A673 (cell line): ENCODE measurements around the gene NACA. TPM values are rescaled to one million over a fixed set of nuclear protein-coding genes. Genes with fewer than 3 reads are reported as not detected.

Source experiments
- BruUV-seq: library from RNA; stranded (reverse); fragments of 400-500 nt; replicated peaks from 2 replicates; lab custom pipeline; 2021; lab: Mats Ljungman, UMichigan
- CTCF ChIA-PET: fragments of 300-600 bp; sonication (Branson Sonifier 250); formaldehyde crosslinking; loops from one replicate; lab custom pipeline; 2022; ENCODE audit warnings: antibody characterized with exemption; lab: Charles Lee
- POLR2A ChIA-PET: fragments of 300-600 bp; sonication (Branson Sonifier 250); formaldehyde crosslinking; loops from one replicate; lab custom pipeline; 2022; ENCODE audit warnings: antibody characterized with exemption; ENCODE audit not compliant: low non-redundant PET; lab: Charles Lee
- DNase-seq: peaks from one replicate; pipeline ENCODE4 v3.0.0-alpha.2; 2015; ENCODE audit warnings: low spot score
- H3K27ac ChIP-seq: fragments of 200-600 bp; sonication (generic); 2 replicates; pipeline ENCODE4 v1.5.1; 2016; ENCODE audit warnings: mixed run types, low read depth, mild to moderate bottlenecking, mixed read lengths, antibody characterized with exemption, low read length; ENCODE audit not compliant: poor library complexity, severe bottlenecking
- H3K27me3 ChIP-seq: fragments of 200-600 bp; sonication (generic); replicated peaks from 2 replicates; pipeline ENCODE4 v1.6.1; 2017; ENCODE audit warnings: mixed run types, low read depth, mild to moderate bottlenecking, mixed read lengths, antibody characterized with exemption, low read length; ENCODE audit not compliant: insufficient read depth, poor library complexity
- H3K36me3 ChIP-seq: fragments of 200-600 bp; sonication (generic); 2 replicates; pipeline ENCODE4 v1.6.1; 2016; ENCODE audit warnings: mixed run types, mild to moderate bottlenecking, mixed read lengths, antibody characterized with exemption, low read length; ENCODE audit not compliant: insufficient read depth, poor library complexity, severe bottlenecking
- H3K4me1 ChIP-seq: fragments of 200-600 bp; sonication (generic); 2 replicates; pipeline ENCODE4 v1.6.1; 2017; ENCODE audit warnings: mixed run types, mild to moderate bottlenecking, mixed read lengths, antibody characterized with exemption, low read length; ENCODE audit not compliant: insufficient read depth, poor library complexity, severe bottlenecking
- H3K4me3 ChIP-seq: fragments of 200-600 bp; sonication (generic); 2 replicates; pipeline ENCODE4 v1.5.1; 2016; ENCODE audit warnings: low read depth, mixed run types, mild to moderate bottlenecking, mixed read lengths, low read length; ENCODE audit not compliant: poor library complexity, severe bottlenecking
- H3K9me3 ChIP-seq: fragments of 200-600 bp; sonication (generic); 2 replicates; pipeline ENCODE4 v1.6.1; 2016; ENCODE audit warnings: mixed run types, low read depth, mild to moderate bottlenecking, mixed read lengths, antibody characterized with exemption, low read length; ENCODE audit not compliant: poor library complexity, severe bottlenecking
- EZH2 ChIP-seq: fragments of 200-600 bp; sonication (generic); IDR thresholded peaks from 2 replicates; pipeline ENCODE4 v1.6.1; 2017; ENCODE audit warnings: borderline replicate concordance, low read depth, mild to moderate bottlenecking, mixed read lengths, antibody characterized with exemption, low read length; ENCODE audit not compliant: poor library complexity, severe bottlenecking
- intact Hi-C: fragments of 100-400 bp; cut with micrococcal nuclease; formaldehyde crosslinking; loops from one replicate; pipeline ENCODE4 v1.10.0; 2022; ENCODE audit not compliant: unreplicated experiment
- total RNA-seq: library from RNA; stranded (reverse); gene quantifications from 2 replicates; pipeline ENCODE4 v1.2.3, GENCODE V29; 2021
- TF ChIP-seq, protein P1 (sequence below): fragments of 300-800, 200-600 bp; sonication (generic); conservative IDR thresholded peaks from 2 replicates; pipeline ENCODE4 v1.5.1; 2017; ENCODE audit warnings: low read depth, mild to moderate bottlenecking, antibody characterized with exemption, low read length, moderate library complexity, mixed read lengths

NACA gene
- total RNA-seq, 1 experiment from 2014 or later: 908 TPM

DNA sequence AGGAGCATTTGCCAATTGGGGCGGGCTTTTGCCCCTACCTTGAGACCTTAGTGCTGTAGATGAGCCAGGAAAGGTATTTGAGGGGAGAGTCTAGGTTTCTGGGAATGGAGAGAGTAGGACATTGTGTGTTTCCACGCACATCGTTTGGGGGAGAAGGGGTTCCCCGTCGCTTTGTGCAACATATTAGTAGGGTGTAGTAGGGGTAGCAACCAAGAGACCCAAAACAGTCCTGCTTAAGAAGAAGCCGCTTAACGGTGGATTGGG is 36.3 kb downstream of the NACA start:
- no peaks in the 10 kb centered on the region for H3K9me3 ChIP-seq
- intact Hi-C loops: loop anchor here (2.0 kb wide), 1 partner anchor 36 kb away; the partner anchor contains the start of gene NACA
- TSS peak; percentile 98 for BruUV-seq
- peak overlapping the region; percentile 100 for H3K27ac ChIP-seq
- H3K27me3 ChIP-seq: no peaks in the 10 kb centered on the region
- ChIA-PET POLR2A (no interaction called here), CTCF (interaction anchor here (1.0 kb wide), 1 partner anchor 52 kb away, joined by 5 read pairs; no protein-coding TSS in a partner anchor)
- TF ChIP-seq EZH2: no peak
- TF ChIP-seq, protein P1, sequence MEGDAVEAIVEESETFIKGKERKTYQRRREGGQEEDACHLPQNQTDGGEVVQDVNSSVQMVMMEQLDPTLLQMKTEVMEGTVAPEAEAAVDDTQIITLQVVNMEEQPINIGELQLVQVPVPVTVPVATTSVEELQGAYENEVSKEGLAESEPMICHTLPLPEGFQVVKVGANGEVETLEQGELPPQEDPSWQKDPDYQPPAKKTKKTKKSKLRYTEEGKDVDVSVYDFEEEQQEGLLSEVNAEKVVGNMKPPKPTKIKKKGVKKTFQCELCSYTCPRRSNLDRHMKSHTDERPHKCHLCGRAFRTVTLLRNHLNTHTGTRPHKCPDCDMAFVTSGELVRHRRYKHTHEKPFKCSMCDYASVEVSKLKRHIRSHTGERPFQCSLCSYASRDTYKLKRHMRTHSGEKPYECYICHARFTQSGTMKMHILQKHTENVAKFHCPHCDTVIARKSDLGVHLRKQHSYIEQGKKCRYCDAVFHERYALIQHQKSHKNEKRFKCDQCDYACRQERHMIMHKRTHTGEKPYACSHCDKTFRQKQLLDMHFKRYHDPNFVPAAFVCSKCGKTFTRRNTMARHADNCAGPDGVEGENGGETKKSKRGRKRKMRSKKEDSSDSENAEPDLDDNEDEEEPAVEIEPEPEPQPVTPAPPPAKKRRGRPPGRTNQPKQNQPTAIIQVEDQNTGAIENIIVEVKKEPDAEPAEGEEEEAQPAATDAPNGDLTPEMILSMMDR: no peak
- H3K36me3 ChIP-seq: peaks cover 6% of the 10 kb centered on the region
- H3K4me1 ChIP-seq: peaks cover 9% of the 10 kb centered on the region
- DNase-seq: no peak
- peak overlapping the region; percentile 91 for H3K4me3 ChIP-seq

DNA sequence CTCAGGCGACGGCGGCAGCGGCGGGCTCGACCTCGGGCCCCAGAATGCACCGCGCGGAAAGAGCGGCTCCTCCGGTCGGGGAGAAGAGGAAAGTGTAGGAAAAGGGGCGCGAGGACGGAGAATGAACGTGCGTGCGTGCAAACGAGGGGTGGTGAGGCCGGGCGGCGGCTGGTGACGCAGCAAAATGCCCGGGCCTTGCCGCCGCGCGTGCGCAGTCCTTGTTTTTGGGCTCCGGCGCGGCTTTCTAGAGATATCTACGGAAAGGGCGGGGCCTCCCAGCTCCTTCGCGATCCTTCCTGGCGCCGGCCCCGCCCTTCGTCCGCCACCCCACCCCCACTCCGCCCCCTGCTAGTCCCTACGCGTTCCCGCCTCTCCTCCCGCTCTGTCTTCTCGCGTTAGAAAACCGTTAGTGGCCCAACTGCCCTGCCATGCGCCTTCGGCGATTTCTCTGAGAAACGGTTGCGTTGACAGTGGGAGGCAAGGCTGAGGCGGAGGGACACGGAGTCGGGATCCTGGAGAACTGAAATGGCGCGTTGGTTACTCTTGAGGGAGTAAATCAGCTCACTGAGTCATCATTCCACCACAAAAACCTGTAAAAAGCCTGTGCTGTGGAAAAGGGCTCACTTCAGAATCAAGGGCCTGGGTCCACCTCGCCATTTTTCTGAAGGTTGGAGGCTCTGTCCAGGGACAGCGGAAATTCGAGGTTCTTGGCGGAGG is 36.8 kb downstream of the NACA start, which contains the start of gene PTGES3:
PTGES3 (minus strand) TSS at position 156 of the 717 bp plus-strand sequence. CDS start 285 bp downstream, outside the sequence.
- no peak for TF ChIP-seq EZH2
- TF ChIP-seq, protein P1: no peak
- POLR2A ChIA-PET: interaction anchor here (0.6 to 0.9 kb wide), 4 partner anchors 15 to 52 kb away, joined by 3 to 8 read pairs (median 4); partner anchors contain the start of gene NACA
- Histone ChIP-seq H3K4me3 (peak within 1 kb of the TSS; percentile 91), H3K27ac (peak within 1 kb of the TSS; percentile 100), H3K27me3 (no peaks in the 10 kb centered on the region), H3K4me1 (peaks cover 9% of the 10 kb centered on the region), H3K36me3 (peaks cover 6% of the 10 kb centered on the region), H3K9me3 (no peaks in the 10 kb centered on the region)
- intact Hi-C loops: loop anchor here (2.0 kb wide), 1 partner anchor 37 kb away; the partner anchor contains the start of gene NACA
- peak; percentile 99 for DNase-seq
- CTCF ChIA-PET: interaction anchor here (1.0 kb wide), 1 partner anchor 51 kb away, joined by 5 read pairs; no protein-coding TSS in a partner anchor
- no TSS peak for BruUV-seq

DNA sequence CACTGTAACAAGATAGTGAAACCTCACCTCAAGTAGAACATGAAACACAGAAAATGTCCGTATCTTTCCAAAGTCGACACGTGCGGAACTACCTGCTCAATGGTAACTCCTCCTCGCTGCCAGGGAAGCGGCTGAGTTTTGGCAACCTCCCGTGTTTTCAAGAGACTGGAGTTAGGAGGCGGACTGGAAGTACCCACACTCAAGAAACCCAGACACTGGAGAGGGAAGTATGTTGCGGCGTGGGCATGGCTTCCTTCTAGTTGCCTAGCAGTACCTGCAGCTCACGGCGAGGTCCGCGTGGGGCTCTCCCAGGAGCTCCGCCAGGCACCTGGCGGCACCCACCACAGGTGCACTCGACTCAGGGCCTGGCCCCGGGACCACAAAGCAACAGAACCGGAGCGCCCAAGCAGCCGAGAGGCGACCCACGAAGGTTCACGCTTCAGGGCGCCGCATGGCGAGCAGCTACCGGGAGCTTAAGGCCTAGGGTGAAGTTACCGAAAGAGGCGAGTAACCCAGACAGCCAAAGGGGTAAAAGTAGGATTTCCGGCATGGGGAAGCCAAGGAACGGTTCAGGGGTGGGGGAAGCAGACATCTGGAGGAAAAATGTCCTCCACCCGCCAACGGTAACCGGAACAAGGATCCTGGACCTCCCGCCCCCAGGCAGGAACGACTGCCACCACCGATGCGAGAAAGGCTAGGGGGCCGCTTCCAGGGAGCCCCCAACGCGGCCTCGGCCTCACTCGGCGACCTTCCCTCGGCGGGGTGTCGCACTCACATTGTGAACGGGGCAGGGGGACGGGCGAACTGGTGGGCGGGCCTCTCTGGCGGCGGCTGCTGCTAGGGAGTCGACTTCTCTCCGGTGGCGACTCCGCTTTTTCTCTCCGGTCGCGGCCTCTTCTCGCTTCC is 37.6 kb downstream of the NACA start:
- BruUV-seq: no TSS peak
- CTCF ChIA-PET: interaction anchor here (1.0 kb wide), 1 partner anchor 51 kb away, joined by 5 read pairs; no protein-coding TSS in a partner anchor
- Histone ChIP-seq H3K9me3 (no peaks in the 10 kb centered on the region), H3K27ac (peak overlapping the region; percentile 100), H3K36me3 (peaks cover 12% of the 10 kb centered on the region), H3K4me1 (peaks cover 14% of the 10 kb centered on the region), H3K27me3 (no peaks in the 10 kb centered on the region), H3K4me3 (peak overlapping the region; percentile 91)
- peak; percentile 48 for DNase-seq
- TF ChIP-seq EZH2: no peak
- TF ChIP-seq, protein P1: no peak
- intact Hi-C loops: loop anchor here (2.0 kb wide), 2 partner anchors 37 to 63 kb away; partner anchors contain the start of gene NACA
- POLR2A ChIA-PET: interaction anchor here (0.6 to 0.9 kb wide), 4 partner anchors 16 to 51 kb away, joined by 3 to 8 read pairs (median 4); partner anchors contain the start of gene NACA
